VCaP (cell line): ENCODE results near the gene TPI1.
"Not testable (repeated sequence)": the region's sequence is repeated elsewhere in the genome, so short reads cannot be mapped to it uniquely, and the experiment has no call there.

Experiments used
- H3K27ac ChIP-seq: fragments of 450-650 bp; 2 replicates; pipeline ENCODE4 v1.5.1; 2017
- TF ChIP-seq, protein P1 (sequence below): fragments of 450-650 bp; conservative IDR thresholded peaks from 2 replicates; pipeline ENCODE4 v1.5.1; 2017; ENCODE audit warnings: mild to moderate bottlenecking, moderate library complexity

Gene TPI1

DNA sequence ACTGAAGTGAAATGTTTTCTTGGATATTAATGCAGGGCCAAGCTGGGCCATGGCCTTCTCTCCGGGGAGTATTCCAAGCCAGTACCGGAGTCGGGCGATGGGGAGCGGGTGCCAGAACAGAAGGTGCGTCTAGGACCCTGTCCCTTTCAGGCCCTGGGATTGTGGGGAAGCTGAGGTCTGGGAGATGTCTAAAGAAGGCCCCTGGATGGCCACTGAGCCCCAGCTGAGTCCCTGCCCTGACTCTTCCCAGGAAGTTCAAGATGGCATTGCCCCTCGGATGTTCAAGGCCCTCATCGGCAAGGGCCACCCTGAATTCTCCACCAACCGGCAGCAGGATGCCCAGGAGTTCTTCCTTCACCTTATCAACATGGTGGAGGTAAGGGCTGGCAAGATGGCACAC lies 7.2 kb upstream of the TPI1 start:
- no peak overlapping the region for H3K27ac ChIP-seq
- TF ChIP-seq, protein P1, sequence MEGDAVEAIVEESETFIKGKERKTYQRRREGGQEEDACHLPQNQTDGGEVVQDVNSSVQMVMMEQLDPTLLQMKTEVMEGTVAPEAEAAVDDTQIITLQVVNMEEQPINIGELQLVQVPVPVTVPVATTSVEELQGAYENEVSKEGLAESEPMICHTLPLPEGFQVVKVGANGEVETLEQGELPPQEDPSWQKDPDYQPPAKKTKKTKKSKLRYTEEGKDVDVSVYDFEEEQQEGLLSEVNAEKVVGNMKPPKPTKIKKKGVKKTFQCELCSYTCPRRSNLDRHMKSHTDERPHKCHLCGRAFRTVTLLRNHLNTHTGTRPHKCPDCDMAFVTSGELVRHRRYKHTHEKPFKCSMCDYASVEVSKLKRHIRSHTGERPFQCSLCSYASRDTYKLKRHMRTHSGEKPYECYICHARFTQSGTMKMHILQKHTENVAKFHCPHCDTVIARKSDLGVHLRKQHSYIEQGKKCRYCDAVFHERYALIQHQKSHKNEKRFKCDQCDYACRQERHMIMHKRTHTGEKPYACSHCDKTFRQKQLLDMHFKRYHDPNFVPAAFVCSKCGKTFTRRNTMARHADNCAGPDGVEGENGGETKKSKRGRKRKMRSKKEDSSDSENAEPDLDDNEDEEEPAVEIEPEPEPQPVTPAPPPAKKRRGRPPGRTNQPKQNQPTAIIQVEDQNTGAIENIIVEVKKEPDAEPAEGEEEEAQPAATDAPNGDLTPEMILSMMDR, result no peak

DNA sequence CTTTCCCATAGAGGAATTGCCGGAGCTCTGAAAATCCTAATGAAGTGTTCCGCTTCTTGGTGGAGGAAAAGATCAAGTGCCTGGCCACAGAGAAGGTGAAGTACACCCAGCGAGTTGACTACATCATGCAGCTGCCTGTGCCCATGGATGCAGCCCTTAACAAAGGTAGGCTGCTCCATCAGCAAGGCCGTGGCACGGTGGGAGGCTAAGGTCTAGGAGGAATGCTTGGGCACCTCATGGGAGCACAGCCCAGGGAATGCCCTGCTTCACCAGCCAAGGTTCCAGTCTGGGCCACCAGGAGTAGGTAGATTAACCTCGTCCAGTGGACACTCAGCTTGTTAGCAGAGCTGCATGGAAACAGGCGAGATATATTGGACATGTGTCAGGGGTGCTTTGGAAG lies 6.4 kb upstream of the TPI1 start:
- no peak overlapping the region for H3K27ac ChIP-seq
- TF ChIP-seq, protein P1, result no peak

DNA sequence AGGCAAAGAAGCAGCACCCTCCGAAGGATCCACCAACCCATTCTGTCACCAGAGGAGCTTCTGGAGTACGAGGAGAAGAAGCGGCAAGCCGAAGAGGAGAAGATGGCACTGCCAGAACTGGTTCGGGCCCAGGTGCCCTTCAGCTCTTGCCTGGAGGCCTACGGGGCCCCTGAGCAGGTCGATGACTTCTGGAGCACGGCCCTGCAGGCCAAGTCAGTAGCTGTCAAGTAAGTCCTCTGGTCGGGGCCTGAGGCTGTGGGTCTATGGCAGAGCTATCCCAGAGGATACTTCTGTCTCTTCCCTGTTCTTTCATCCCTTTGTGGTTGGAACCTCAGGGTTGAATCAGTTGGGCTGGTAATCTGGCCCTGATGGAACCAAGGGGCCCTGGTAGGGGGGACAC lies 5.9 kb upstream of the TPI1 start:
- no peak overlapping the region for H3K27ac ChIP-seq
- TF ChIP-seq, protein P1, result no peak

DNA sequence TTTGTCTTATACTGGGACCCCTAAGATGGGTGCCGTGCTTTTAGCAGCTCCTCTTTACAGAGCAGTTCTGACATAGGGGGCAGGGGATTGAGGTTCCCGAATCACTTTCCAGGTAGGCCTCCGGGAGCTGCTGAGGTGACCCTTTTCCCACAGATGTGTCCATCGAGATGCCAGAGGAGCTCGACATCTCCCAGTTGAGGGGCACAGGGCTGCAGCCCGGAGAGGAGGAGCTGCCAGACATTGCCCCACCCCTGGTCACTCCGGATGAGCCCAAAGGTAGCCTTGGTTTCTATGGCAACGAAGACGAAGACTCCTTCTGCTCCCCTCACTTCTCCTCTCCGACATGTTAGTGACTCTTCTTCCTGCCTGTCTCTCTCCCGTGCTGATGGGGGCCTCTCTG lies 4.3 kb upstream of the TPI1 start:
- H3K27ac ChIP-seq, result no peak overlapping the region
- TF ChIP-seq, protein P1, result no peak

DNA sequence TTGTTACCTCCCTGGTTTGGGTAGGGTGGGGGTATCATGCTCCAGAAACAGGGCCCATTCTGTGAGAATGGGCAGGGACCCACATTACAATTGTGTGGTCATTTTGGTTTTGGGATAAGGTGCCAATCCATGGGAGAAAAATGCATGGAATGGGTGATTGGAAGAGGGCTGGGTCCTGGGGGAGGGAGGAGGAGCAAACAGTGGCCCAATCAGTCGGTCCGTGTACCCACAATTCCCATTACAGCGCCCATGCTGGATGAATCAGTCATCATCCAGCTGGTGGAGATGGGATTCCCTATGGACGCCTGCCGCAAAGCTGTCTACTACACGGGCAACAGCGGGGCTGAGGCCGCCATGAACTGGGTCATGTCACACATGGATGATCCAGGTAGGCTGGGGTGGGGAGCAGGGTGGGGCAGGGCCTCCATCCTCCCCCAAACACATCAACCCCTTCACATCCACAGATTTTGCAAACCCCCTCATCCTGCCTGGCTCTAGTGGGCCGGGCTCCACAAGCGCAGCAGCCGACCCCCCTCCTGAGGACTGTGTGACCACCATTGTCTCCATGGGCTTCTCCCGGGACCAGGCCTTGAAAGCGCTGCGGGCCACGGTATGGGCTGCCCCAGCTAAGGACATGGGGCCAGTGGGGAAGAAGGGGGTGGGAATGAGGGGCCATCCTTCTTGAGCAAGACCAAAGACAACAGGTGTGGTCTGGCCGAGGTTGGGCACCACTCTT lies 3.6 kb upstream of the TPI1 start:
- H3K27ac ChIP-seq, result no peak overlapping the region
- TF ChIP-seq, protein P1, result no peak

DNA sequence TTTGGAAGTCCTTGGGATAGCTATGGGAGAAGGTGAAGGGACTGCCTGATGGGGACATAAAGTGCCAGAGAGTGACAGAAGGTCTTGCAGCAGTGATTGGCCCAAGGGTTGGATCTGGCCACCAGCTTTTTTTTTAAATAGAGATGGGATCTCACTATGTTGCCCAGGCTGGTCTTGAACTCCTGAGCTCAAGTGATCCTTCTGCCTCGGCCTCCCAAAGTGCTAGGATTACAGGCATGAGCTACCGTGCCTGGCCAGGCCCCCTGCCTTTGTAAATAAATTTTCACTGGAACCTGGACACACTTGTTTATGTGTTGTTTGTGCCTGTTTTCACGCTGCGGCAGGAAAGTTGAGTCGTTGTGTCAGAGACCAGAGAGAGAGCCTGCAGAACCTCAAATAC lies 2.0 kb upstream of the TPI1 start:
- H3K27ac ChIP-seq, result not testable (repeated sequence)

DNA sequence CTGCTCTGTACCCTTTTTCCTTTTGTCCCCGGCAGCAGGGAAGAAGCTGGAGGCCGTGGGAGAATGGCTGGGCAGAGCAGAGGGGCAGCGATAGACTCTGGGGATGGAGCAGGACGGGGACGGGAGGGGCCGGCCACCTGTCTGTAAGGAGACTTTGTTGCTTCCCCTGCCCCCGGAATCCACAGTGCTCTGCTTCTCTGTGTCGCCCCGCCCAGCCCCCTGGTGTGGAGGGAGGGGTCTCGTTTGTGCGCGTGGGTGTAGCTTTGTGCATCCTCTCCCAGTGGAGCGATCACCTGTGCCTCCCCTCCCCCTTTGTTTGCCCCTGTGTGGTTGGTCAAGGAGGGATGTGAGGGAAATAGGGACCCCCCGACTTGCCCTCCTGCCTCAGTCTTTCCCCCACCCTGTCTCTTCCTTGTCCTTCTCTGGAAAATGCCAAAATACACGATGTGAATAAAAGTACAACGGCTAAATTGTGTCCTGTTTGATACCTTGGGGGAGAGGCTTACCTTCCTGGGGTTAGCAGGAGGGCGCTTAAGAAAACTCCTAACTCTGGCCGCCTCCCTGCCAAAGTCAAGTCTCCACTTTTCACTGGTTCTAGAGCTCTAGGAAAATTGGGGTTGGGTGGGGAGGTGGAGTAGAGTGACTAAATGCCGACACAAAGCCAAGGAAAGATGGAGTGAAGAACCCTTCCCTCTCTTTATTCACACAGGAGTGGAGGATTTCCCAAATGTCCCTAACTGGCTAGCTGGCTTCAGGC lies 990 bp upstream of the TPI1 start:
- peak overlapping the region; percentile 99 for H3K27ac ChIP-seq
- TF ChIP-seq, protein P1, result no peak

DNA sequence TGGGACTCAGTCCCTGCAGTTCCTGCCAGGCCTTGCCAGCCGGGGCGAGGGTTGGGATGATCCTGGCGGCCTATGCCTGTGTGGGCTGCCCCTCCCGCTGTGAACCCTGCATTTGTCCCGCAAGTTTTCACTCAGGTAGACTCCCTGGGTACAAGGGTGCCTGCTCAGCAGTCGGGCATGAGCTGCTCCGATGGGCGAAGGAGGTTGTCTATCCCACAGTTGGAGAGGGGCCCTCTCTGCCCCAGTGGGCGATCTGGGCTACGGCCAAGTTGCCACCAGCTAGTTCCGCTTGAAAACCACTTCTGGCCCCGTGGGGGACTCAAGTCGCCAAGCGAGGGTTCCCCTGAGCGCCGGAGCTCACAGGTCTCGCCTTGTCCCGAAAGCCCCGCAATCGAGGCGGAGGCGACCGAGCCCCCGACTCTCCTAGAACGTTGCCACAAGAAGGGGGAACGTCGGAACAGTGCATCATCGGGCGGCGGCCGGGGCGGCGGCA lies 365 bp upstream of the TPI1 start:
- TF ChIP-seq, protein P1, result no peak
- peak overlapping the region; percentile 99 for H3K27ac ChIP-seq
